HEK293 (cell line): ENCODE measurements around the gene PTTG2.
"Not testable (repeated sequence)": the region's sequence is repeated elsewhere in the genome, so short reads cannot be mapped to it uniquely, and the experiment has no call there.

ENCODE experiments used
- PATZ1 ChIP-seq: fragments of 450-650 bp; formaldehyde crosslinking; IDR thresholded peaks from 2 replicates; pipeline ENCODE4 v1.5.1; 2016; ENCODE audit warnings: missing biosample characterization, missing genetic modification characterization
- REST ChIP-seq: fragments of 450-650 bp; formaldehyde crosslinking; IDR thresholded peaks from 2 replicates; pipeline ENCODE4 v1.5.1; 2016; ENCODE audit warnings: missing biosample characterization, missing genetic modification characterization
- ZBTB1 ChIP-seq: fragments of 450-650 bp; formaldehyde crosslinking; IDR thresholded peaks from 2 replicates; pipeline ENCODE4 v1.5.1; 2016; ENCODE audit warnings: missing biosample characterization, missing genetic modification characterization
- ZNF23 ChIP-seq: fragments of 450-650 bp; formaldehyde crosslinking; IDR thresholded peaks from 2 replicates; pipeline ENCODE4 v1.5.1; 2016; ENCODE audit warnings: missing biosample characterization, missing genetic modification characterization, borderline replicate concordance
- ZNF274 ChIP-seq, 2 experiments: fragments of 200-500 bp in 1 of 2; fragments of 450-650 bp in 1 of 2; sonication (Bioruptor generic) in 1 of 2; formaldehyde crosslinking in 1 of 2; IDR thresholded peaks; 2 replicates each; pipeline versions ENCODE4 v1.5.1 to v1.6.1; 2014 to 2016; ENCODE audit warnings: borderline replicate concordance in 1 of 2, inconsistent platforms in 1 of 2, low read length in 1 of 2, missing biosample characterization in 1 of 2, missing genetic modification characterization in 1 of 2
- ZNF560 ChIP-seq: fragments of 450-650 bp; formaldehyde crosslinking; IDR thresholded peaks from 2 replicates; pipeline ENCODE4 v1.5.1; 2017; ENCODE audit warnings: missing biosample characterization, missing genetic modification characterization, borderline replicate concordance
- TF ChIP-seq, protein P1 (sequence below): fragments of 450-650 bp; formaldehyde crosslinking; IDR thresholded peaks from 2 replicates; pipeline ENCODE4 v1.5.1; 2016; ENCODE audit warnings: missing biosample characterization, missing genetic modification characterization
- TF ChIP-seq, protein P2 (sequence below): fragments of 450-650 bp; formaldehyde crosslinking; optimal IDR thresholded peaks from 2 replicates; pipeline ENCODE3; 2016; ENCODE audit warnings: missing biosample characterization, mild to moderate bottlenecking, missing genetic modification characterization

- TF ChIP-seq ZBTB1; PATZ1; ZNF23 (tag by site-specific recombination); ZNF560 (tag by site-specific recombination); ZNF274 (IDR thresholded peaks at IDR 0.05; ENCODE audit: low read length); ZNF274 (tag by site-specific recombination; IDR thresholded peaks at IDR 0.05; ENCODE audit: borderline replicate concordance); REST: not testable (repeated sequence)
- TF ChIP-seq, protein P1, sequence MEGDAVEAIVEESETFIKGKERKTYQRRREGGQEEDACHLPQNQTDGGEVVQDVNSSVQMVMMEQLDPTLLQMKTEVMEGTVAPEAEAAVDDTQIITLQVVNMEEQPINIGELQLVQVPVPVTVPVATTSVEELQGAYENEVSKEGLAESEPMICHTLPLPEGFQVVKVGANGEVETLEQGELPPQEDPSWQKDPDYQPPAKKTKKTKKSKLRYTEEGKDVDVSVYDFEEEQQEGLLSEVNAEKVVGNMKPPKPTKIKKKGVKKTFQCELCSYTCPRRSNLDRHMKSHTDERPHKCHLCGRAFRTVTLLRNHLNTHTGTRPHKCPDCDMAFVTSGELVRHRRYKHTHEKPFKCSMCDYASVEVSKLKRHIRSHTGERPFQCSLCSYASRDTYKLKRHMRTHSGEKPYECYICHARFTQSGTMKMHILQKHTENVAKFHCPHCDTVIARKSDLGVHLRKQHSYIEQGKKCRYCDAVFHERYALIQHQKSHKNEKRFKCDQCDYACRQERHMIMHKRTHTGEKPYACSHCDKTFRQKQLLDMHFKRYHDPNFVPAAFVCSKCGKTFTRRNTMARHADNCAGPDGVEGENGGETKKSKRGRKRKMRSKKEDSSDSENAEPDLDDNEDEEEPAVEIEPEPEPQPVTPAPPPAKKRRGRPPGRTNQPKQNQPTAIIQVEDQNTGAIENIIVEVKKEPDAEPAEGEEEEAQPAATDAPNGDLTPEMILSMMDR (tag by site-specific recombination): not testable (repeated sequence)
- TF ChIP-seq, protein P2, sequence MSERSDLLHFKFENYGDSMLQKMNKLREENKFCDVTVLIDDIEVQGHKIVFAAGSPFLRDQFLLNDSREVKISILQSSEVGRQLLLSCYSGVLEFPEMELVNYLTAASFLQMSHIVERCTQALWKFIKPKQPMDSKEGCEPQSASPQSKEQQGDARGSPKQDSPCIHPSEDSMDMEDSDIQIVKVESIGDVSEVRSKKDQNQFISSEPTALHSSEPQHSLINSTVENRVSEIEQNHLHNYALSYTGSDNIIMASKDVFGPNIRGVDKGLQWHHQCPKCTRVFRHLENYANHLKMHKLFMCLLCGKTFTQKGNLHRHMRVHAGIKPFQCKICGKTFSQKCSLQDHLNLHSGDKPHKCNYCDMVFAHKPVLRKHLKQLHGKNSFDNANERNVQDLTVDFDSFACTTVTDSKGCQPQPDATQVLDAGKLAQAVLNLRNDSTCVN (tag by site-specific recombination): not testable (repeated sequence)
Measured at GRCh38 chr4:37923089-37923488, 37.1 kb upstream of the PTTG2 start.
